Activated effector memory CD4-positive, alpha-beta T cell treated with Interleukin-2 at 50 U/mL for 16 hours (primary cell): ENCODE data around the gene HSPA8.
A peak's percentile ranks its signal among the peaks of the same experiment; 100 is the strongest.
"Not testable (repeated sequence)": the region's sequence is repeated elsewhere in the genome, so short reads cannot be mapped to it uniquely, and the experiment has no call there.

Experiments
- DNase-seq: peaks from one replicate; pipeline ENCODE4 v3.0.0-alpha.2; 2020

Gene HSPA8

GRCh38 chr11:123069908-123070821, 8.2 kb upstream of the HSPA8 start:
- no peak for DNase-seq

GRCh38 chr11:123065621-123066020, 3.7 kb upstream of the HSPA8 start:
- no peak for DNase-seq

- DNase-seq: no peak
Measured at GRCh38 chr11:123063826-123064657, 2.1 kb upstream of the HSPA8 start.

- peak; percentile 35 for DNase-seq
Measured at GRCh38 chr11:123062892-123063825, 1.2 kb upstream of the HSPA8 start.

DNA sequence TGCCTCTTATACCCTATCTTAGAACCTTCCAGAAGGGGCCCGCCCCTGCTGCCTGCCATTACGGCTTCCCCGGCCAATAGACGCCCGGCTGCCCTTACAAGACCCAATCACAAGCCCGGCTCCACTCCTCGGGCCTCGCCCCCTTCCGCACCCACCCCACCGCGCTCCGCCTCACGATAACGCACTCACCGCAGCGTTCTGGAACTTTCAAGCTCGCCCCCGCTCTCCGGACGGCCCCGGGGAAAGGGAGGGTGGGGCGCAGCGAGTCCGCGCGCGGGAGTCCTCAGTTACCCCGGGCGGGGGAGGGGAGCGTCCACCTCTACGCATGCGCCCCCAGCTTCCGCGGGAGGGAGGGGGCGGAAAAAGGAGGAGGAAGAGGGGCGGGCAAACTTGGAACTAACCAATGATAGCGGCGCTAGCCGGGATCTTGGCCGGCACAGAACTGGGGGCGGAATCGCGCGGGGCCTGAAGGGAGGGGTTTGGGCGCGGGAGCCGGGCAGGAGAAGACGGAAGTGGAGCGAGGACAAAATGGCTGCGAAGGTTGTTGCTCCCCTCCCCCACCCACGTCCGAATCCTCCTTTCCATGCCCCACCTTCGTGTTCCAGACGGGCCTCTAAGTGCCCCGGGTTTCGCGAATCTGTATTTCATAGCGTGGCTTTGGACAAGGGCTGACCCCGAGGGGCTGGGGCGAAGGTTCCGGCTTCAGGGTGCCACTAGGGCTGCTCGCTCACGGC, 389 bp upstream of the HSPA8 start:
- DNase-seq: peak; percentile 99

DNA sequence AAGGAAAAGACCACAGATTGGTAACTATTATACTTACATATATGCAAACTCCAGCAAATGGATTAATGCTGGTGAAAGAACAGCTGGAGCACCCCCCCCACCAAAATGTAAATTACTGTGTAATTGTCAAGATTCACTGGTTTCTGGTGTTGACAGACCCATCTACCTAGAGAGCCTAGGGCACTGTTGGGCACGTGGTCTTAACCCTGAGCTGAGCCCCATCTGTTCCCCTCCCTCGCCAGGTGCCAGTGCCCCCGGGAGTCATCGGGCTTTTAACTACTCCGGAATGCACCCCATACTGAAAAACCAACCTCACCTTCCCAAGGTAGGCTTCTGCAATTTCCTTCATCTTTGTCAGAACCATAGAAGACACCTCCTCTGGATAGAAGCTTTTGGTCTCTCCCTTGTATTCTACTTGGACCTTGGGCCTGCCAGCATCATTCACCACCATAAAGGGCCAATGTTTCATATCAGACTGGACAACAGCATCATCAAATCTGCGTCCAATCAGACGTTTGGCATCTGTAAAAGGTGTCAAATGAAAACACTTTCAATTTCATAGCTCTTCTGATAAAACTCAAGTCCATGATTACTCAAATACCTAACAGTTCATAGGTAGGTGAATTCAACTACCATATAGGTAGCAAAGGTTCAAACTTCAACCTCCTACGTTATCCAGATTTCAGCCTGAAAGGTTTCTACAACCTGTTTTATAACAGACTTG, 1.5 kb downstream of the HSPA8 start:
- DNase-seq: no peak

- not testable (repeated sequence) for DNase-seq
Measured at GRCh38 chr11:123059041-123059920, 2.7 kb downstream of the HSPA8 start.

- DNase-seq: no peak
Measured at GRCh38 chr11:123057661-123058305, 4.2 kb downstream of the HSPA8 start.

DNA sequence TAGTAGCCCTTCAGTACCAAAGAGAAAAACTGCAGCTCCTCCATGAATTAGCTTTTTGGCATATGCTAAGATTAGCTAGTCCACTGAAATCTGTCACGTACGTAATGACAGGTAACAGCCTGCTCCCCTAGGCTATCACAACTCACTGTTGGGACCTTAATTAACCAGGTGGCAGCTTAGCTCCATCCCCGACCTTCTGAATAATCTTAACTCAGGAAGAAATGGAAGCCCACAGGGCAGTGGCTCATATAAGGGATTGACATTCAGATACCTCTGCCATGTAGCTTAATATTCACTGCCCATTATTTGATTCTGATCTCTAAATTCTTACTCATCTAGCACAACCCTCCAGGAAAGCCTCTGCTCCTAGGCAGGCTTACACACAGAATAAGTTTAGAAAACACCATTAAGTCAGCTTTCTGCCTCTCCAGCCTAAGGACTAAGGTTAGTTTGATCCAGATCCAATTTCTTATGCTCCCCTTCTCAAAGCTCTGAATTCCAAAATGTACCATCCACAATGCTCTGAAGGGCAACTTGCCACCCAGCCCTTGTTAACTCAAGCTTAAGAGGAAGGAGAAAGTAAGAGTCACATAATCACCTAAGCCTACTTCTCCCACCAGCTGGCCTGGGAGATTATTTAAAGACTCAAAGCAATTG, 5.0 kb downstream of the HSPA8 start:
- DNase-seq: no peak

DNA sequence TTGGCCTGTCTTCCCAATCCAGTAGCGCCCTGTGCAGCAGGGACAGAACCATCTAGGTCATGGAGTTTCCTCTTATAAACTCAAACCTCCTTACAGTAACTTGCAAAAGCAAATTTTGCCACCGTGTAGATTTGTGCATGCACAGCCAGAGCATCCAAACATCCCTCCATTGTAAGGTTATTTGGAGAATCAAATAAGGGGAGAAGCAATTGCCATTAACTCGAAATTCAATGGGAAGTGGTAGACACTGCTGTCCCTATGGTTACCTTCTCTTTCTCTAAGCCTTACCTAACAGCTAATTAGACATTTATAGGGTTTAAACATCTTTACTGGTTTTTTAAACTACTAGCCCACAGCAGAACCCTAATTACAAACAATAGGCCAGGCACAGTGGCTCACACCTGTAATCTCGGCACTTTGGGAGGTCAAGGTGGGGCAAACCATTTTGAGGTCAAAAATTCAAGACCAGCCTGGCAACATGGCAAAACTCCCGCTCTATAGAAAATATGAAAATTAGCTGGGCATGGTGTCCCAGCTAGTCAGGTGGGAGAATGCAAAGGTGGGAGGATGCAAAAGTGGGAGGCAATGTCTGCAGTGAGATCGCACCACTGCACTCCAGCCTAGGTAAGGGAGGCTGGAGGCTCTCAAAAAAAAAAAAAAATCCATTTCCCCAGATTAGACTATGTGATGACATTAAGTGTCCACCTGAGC, 6.6 kb downstream of the HSPA8 start:
- DNase-seq: no peak

DNA sequence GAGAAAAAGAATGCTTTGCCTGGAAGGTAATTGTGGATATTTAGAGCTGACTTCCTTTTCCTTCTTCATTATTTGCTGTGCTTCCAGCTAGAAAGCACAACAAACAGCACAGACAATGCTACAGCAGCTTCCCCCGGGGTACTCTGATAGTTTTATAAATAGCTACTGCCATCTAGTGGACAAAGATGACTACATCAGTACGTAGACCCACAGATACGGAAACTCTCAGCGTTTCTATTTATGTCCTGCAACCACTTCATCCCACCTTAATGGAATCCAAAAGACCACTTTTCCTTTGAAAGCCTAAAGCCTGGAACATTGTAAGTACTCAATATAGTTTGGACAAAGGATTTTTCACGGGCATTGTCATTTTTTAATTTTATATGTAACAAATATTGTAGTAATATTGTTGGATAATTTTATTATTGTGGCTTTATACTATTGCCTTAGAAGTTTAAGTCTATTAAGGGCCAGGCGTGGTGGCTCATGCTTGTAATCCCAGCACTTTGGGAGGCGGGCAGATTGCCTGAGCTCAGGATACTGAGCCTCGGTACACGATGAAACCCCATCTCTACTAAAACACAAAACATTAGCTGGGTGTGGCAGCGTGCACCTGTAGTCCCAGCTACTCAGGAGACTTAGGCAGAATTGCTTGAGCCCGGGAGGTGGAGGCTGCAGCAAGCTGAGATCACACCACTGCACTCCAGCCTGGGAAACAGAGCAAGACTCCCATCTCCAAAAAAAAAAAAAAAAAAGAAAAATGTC, 7.5 kb downstream of the HSPA8 start:
- DNase-seq: no peak

DNA sequence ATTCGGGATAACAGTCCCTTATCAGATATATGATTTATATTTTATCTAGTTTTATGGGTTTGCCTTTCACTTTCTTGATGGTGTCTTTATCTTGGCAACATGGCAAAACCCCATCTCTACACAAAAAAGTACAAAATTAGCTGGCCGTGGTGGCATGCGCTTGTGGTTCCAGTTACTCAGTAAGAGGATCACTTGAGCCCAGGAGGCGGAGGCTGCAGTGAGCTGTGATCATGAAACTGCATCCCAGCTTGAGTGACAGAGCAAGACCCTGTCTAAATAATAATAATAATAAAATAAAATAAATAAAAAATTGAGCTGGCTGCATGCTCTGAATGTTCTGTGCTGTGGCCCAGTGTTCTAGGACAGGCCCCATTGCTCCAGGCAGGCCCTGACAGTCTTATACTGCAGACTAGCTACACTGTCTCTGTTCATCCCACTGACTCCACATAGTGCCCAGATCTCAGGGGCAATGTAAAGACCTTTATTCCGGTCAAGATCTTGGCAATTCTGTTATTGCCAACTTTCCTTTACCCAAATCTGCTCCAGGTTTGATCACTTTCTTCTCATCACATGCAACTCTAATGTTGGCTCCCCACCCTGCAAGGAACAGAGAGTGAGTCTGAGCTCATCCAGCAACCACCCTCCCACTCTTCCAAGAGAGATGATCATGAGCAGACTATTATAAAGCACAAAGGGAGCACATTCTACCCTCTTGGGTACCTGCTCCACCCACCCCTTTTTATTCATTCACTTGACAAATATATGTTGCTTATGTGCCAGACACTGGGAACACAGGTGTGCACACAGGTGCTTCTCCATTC, 8.8 kb downstream of the HSPA8 start:
- DNase-seq: no peak

DNA sequence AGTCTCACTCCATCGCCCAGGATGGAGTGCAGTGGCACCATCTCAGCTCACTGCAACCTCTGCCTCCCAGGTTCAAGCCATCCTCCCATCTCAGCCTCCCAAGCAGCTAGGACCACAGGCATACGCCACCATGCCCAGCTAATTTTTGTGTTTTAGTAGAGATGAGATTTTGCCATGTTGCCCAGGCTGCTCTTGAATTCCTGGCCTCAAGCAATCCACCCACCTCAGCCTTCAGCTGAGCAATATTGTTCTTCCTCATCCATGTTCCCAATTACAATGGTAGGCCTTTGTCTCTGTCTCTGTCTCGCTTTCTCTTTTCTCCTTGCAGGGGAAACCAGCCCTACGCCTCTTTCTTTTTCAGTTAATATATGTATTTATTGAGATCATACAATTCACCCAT, 10.3 kb downstream of the HSPA8 start:
- DNase-seq: no peak

DNA sequence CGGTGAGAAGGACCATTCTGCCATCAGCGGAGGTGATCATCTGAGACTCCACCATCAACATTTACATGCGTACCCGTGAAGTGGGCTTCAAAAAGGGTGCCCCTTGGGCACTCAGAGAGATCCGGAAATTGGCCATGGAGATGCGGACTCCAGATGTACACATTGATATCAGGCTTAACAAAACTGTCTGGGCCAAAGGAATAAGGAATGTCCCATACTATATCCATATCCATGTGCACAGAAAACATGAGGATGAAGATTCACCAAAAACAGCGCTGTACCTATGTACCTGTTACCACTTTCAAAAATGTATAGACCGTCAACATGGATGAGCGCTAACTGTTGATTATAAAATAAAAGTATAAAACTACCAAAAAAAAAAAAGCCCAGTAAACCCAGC, 10.8 kb downstream of the HSPA8 start:
- DNase-seq: no peak

GRCh38 chr11:123047947-123048293, 14.0 kb downstream of the HSPA8 start:
- no peak for DNase-seq

DNA sequence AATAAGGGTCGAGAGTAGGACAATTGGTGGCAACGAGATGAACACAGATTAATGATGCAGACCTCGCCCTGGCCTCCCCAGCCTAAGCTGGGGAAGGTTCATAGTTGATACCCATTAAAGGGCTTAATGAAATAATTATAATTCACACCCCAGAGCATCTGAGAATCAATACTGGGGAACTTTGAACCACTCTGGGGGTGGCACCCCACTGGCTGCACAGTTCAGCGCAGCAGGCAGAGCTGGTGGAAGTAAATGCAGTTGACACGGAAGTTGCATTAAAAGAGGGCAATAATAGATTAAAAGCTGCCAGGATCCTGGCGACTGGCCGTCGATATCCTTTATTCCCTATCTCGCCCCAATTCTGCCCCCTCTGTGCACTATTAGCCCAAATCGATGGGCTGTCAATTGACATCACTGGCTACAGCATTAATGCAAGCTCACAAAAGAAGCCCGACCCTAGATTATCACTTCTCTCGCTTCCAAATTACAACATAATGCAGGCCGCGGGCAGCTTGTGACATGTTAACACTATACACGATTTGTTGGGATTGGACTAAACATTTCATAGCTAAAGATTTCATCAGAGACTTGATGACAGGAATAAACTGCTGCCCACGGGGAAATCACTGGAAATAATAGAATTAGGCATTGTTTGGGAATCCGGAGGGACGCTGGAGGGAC, 14.5 kb downstream of the HSPA8 start:
- no peak for DNase-seq
